H1 (cell line): ENCODE results near the gene SURF2. TPM values are rescaled to one million over a fixed set of nuclear protein-coding genes. Genes with fewer than 3 reads are reported as not detected.
A peak's percentile ranks its signal among the peaks of the same experiment; 100 is the strongest.

Source experiments
- ASH2L ChIP-seq: fragments of 200-600, 300-600 bp; sonication (generic); IDR thresholded peaks from one replicate; pipeline ENCODE4 v1.7.1; 2017; ENCODE audit warnings: low read length
- BACH1 ChIP-seq: IDR thresholded peaks from 2 replicates; pipeline ENCODE4 v1.6.1; 2012; ENCODE audit warnings: low read length, improper control_type of control experiment
- BCL11A ChIP-seq, 2 experiments: IDR thresholded peaks; one replicate each; pipeline ENCODE4 v1.6.1; 2011; ENCODE audit warnings: low read depth in 2 of 2, low read length in 2 of 2, mild to moderate bottlenecking in 2 of 2
- EZH2 ChIP-seq: fragments of 200-600 bp; sonication (generic); IDR thresholded peaks from 2 replicates; pipeline ENCODE4 v1.7.1; 2012; ENCODE audit warnings: low read depth, mild to moderate bottlenecking, moderate library complexity, low read length, inconsistent platforms; ENCODE audit not compliant: severe bottlenecking
- GABPA ChIP-seq: IDR thresholded peaks from 2 replicates; pipeline ENCODE4 v1.6.1; 2011; ENCODE audit warnings: mild to moderate bottlenecking, low read length, moderate library complexity, borderline replicate concordance; ENCODE audit not compliant: insufficient read depth
- HDAC2 ChIP-seq, 2 experiments: fragments of 300-600 bp in 1 of 2; sonication (generic) in 1 of 2; IDR thresholded peaks; 2 replicates each; pipeline ENCODE4 v1.6.1; 2011 to 2012; ENCODE audit warnings: low read depth in 2 of 2, low read length in 2 of 2, mild to moderate bottlenecking in 2 of 2, moderate library complexity in 2 of 2, borderline replicate concordance in 1 of 2, inconsistent platforms in 1 of 2
- KDM4A ChIP-seq: IDR thresholded peaks from one replicate; pipeline ENCODE4 v1.7.1; 2012; ENCODE audit warnings: low read depth, mild to moderate bottlenecking, moderate library complexity, low read length, inconsistent platforms; ENCODE audit not compliant: severe bottlenecking
- POLR2AphosphoS5 ChIP-seq: IDR thresholded peaks from 2 replicates; pipeline ENCODE4 v1.6.1; 2011; ENCODE audit warnings: low read depth, low read length
- RAD21 ChIP-seq, 2 experiments: IDR thresholded peaks in 1 of 2; conservative IDR thresholded peaks in 1 of 2; 2 replicates each; pipeline ENCODE4 v1.6.1; 2011; ENCODE audit warnings: low read depth in 2 of 2, low read length in 2 of 2, improper control_type of control experiment in 1 of 2, inconsistent platforms in 1 of 2, mild to moderate bottlenecking in 1 of 2, moderate library complexity in 1 of 2
- SAP30 ChIP-seq: fragments of 300-600 bp; sonication (generic); IDR thresholded peaks from 2 replicates; pipeline ENCODE4 v1.7.1; 2012; ENCODE audit warnings: low read length, moderate library complexity, mild to moderate bottlenecking, inconsistent platforms; ENCODE audit not compliant: insufficient read depth, insufficient replicate concordance
- SUZ12 ChIP-seq: fragments of 200-600 bp; sonication (generic); IDR thresholded peaks from 2 replicates; pipeline ENCODE4 v1.6.1; 2012; ENCODE audit warnings: mild to moderate bottlenecking, inconsistent platforms, low read length, moderate library complexity, mixed read lengths
- TAF7 ChIP-seq: optimal IDR thresholded peaks from 2 replicates; pipeline ENCODE3; 2011; ENCODE audit warnings: low read depth, mild to moderate bottlenecking, inconsistent platforms, low read length, moderate library complexity, borderline replicate concordance
- TBP ChIP-seq: IDR thresholded peaks from 2 replicates; pipeline ENCODE4 v1.6.1; 2011; ENCODE audit warnings: low read depth, low read length, improper control_type of control experiment
- TEAD4 ChIP-seq: IDR thresholded peaks from 2 replicates; pipeline ENCODE4 v1.6.1; 2012; ENCODE audit warnings: low read depth, low read length, inconsistent platforms, mixed read lengths
- polyA plus RNA-seq, 7 experiments: library from polyadenylated mRNA; depleted of rRNA in 3 of 7; stranded (reverse) in 5 of 7; unstranded in 2 of 7; fragments of >200 nt in 5 of 7; fragments of 200-250 nt in 2 of 7; gene quantifications; 1 replicate in 5 of 7; 2 replicates in 1 of 7; 4 replicates in 1 of 7; pipeline versions ENCODE4 v1.2.1 to v1.2.3, GENCODE V29; 2011 to 2013; ENCODE audit warnings: missing spikeins in 2 of 7, mixed read lengths in 2 of 7
- total RNA-seq: library from RNA; stranded (reverse); fragmentation: NEBNext Ultra II Directional; extraction: Animal tissue kit (Norgen Biotek cat#: 25700); gene quantifications from 2 replicates; pipeline ENCODE4 v1.2.1, GENCODE V29; 2021
- TF ChIP-seq, protein P1 (sequence below): IDR thresholded peaks from 2 replicates; pipeline ENCODE4 v1.6.1; 2012; ENCODE audit warnings: inconsistent platforms
- TF ChIP-seq, protein P2 (sequence below): IDR thresholded peaks from 2 replicates; pipeline ENCODE4 v1.6.1; 2012; ENCODE audit warnings: inconsistent platforms

The SURF2 gene
- total and polyA plus RNA-seq, 2 of the 8 experiments (the other 6 are each of a cell fraction or from before 2014, with no cell fraction given): 36.6 to 37.7 TPM

DNA sequence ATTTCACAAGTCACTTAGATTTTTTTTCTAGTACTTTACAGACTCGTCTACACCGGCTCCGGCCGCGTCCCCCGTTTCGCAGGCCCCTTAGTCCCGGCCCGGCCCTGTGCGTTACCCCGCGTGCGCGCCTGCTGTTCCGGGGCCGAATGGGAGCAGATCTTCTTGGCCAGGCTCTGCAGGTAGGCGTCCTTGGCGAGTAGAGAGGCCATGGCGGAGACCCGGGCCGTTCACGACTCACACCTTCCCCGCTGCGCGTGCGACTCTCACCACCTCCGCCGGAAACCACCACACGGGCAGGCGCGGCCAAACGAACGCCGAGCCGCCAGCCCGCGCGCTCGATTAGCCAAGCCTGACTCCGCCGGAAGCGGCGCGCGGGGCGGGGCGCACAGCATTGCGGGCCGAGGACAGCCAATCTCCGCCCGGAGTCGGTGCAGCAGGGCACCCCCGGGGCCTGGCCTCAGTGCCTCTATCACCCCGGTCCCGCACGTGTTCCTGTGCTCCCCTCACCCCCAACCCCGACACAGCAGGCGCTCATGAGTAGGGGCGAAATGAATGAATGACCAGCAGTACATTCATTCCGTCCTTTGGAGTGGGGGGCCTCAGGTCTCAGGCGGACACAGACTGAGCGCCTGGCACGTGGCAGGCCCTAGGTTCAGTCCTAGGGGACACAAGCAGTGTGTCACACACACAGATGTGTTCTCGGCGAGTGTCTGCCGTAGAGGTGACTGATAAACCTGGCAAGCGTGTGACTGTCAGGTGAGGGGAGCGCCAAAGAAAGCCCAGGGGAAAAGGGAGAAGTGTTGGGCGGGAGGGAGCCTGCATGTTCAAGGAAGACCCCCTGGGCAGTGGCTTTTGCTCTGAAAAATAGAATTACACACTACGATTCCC, 20.2 kb upstream of the SURF2 start, which contains the start of gene SURF6 (continued):
- TF ChIP-seq HDAC2 (IDR thresholded peaks at IDR 0.05; ENCODE audit: borderline replicate concordance in 1 of 2, low read depth in 2 of 2, low read length in 2 of 2) (0 out of 4 replicates have a peak, but pooled peaks of 1 of the 2 experiments have one; percentile 48), ASH2L (peak; percentile 43), KDM4A (peak; percentile 72), TAF7 (peak; percentile 67), BACH1 (peak; percentile 72), TEAD4 (peak; percentile 64), SAP30 (peak; percentile 63), POLR2AphosphoS5 (peak; percentile 61; the same call in 1 of the 2 replicates), BCL11A (IDR thresholded peaks at IDR 0.05; ENCODE audit: low read depth in 2 of 2, low read length in 2 of 2) (no peak), EZH2 (no peak), RAD21 (IDR thresholded peaks at IDR 0.05 in 1 of 2, conservative IDR thresholded peaks at IDR 0.05 in 1 of 2; ENCODE audit: low read depth in 2 of 2, low read length in 2 of 2) (no peak), GABPA (peak; percentile 89), SUZ12 (no peak), TBP (peak; percentile 74)
- TF ChIP-seq, protein P1, sequence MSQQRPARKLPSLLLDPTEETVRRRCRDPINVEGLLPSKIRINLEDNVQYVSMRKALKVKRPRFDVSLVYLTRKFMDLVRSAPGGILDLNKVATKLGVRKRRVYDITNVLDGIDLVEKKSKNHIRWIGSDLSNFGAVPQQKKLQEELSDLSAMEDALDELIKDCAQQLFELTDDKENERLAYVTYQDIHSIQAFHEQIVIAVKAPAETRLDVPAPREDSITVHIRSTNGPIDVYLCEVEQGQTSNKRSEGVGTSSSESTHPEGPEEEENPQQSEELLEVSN: peak; percentile 77
- TF ChIP-seq, protein P2, sequence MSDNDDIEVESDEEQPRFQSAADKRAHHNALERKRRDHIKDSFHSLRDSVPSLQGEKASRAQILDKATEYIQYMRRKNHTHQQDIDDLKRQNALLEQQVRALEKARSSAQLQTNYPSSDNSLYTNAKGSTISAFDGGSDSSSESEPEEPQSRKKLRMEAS: peak; percentile 97
